ENCODE results near the gene P2RY11. TPM values are rescaled to one million over a fixed set of nuclear protein-coding genes. Genes with fewer than 3 reads are reported as not detected.
A peak's percentile ranks its signal among the peaks of the same experiment; 100 is the strongest.

P2RY11 gene
- total RNA-seq, 1 experiment from 2014 or later, result 43.8 TPM

GRCh38 chr19:10070730-10071446, 40.6 kb upstream of the P2RY11 start:
- no peaks in the 10 kb centered on the region for H3K9me3 ChIP-seq (ENCODE audit: control insufficient read depth in 1 of 2, insufficient read depth in 1 of 2, low read depth in 1 of 2, low read length in 2 of 2)
- no peak overlapping the region for H3K27ac ChIP-seq (ENCODE audit: low read depth, low read length)
- ATAC-seq (no peak), DNase-seq (ENCODE audit: low read depth, low spot score) (no peak)
- H3K79me2 ChIP-seq (ENCODE audit: insufficient read depth, low read length), result no peaks in the 10 kb centered on the region
- H4K20me1 ChIP-seq (ENCODE audit: insufficient read depth), result no peaks in the 10 kb centered on the region
- H2AFZ ChIP-seq (ENCODE audit: low read depth, low read length, poor library complexity, severe bottlenecking), result no peak overlapping the region
- H3K4me1 ChIP-seq (ENCODE audit: control insufficient read depth in 1 of 2, insufficient read depth in 2 of 2, low read length in 2 of 2), result peaks cover 0 to 6% of the 10 kb centered on the region in 2 experiments; a peak in 1 of 4 replicates
- no peak overlapping the region for H3K4me2 ChIP-seq (ENCODE audit: low read length)
- intact Hi-C loops (cut with micrococcal nuclease), result no loop called here
- no TSS peak for BruUV-seq (replicated peaks)
- no peak overlapping the region for H3K4me3 ChIP-seq (replicated peaks in 1 of 2; ENCODE audit: low read depth in 1 of 2, low read length in 2 of 2)
- H3K9ac ChIP-seq (ENCODE audit: low read length), result no peak overlapping the region
- TF ChIP-seq ELF1 (IDR thresholded peaks at IDR 0.05; ENCODE audit: borderline replicate concordance, low read depth), result no peak
- TF ChIP-seq CEBPB (IDR thresholded peaks at IDR 0.05; ENCODE audit: low read depth), result no peak
- no peak for TF ChIP-seq JUND (IDR thresholded peaks at IDR 0.05)
- H3K27me3 ChIP-seq (ENCODE audit: insufficient read depth, low read length), result peaks cover 6% of the 10 kb centered on the region; the same call in 1 of the 2 replicates
- no peaks in the 10 kb centered on the region for H3K36me3 ChIP-seq (ENCODE audit: control insufficient read depth in 1 of 2, insufficient read depth in 2 of 2, low read length in 2 of 2)
- no peaks in the 10 kb centered on the region for H3K9me2 ChIP-seq (ENCODE audit: insufficient read depth)
- ChIA-PET CTCF (no interaction called here), RAD21 (ENCODE audit: low non-redundant PET in 1 of 2, low total read pairs in 2 of 2, uncharacterized antibody in 2 of 2, unreplicated experiment in 2 of 2) (no interaction called here), POLR2A (no interaction called here)

- Histone ChIP-seq H3K9me2 (ENCODE audit: insufficient read depth) (no peaks in the 10 kb centered on the region), H3K4me3 (replicated peaks in 1 of 2; ENCODE audit: low read depth in 1 of 2, low read length in 2 of 2) (no peak overlapping the region), H3K79me2 (ENCODE audit: insufficient read depth, low read length) (no peaks in the 10 kb centered on the region), H3K9ac (ENCODE audit: low read length) (no peak overlapping the region), H4K20me1 (ENCODE audit: insufficient read depth) (no peaks in the 10 kb centered on the region), H3K4me2 (ENCODE audit: low read length) (no peak overlapping the region), H2AFZ (ENCODE audit: low read depth, low read length, poor library complexity, severe bottlenecking) (no peak overlapping the region), H3K4me1 (ENCODE audit: control insufficient read depth in 1 of 2, insufficient read depth in 2 of 2, low read length in 2 of 2) (peaks cover 0 to 1% of the 10 kb centered on the region in 2 experiments; a peak in 2 of 4 replicates), H3K27me3 (ENCODE audit: insufficient read depth, low read length) (peaks cover 3% of the 10 kb centered on the region; the same call in 1 of the 2 replicates), H3K27ac (ENCODE audit: low read depth, low read length) (no peak overlapping the region), H3K9me3 (ENCODE audit: control insufficient read depth in 1 of 2, insufficient read depth in 1 of 2, low read depth in 1 of 2, low read length in 2 of 2) (no peaks in the 10 kb centered on the region), H3K36me3 (ENCODE audit: control insufficient read depth in 1 of 2, insufficient read depth in 2 of 2, low read length in 2 of 2) (no peaks in the 10 kb centered on the region)
- no peak for TF ChIP-seq ELF1 (IDR thresholded peaks at IDR 0.05; ENCODE audit: borderline replicate concordance, low read depth)
- no peak for TF ChIP-seq SIN3A (IDR thresholded peaks at IDR 0.05; ENCODE audit: low read depth)
- no peak for TF ChIP-seq EZH2 (IDR thresholded peaks at IDR 0.05)
- peak; percentile 45 to 61 (median 56); a peak in 5 of 6 replicates for TF ChIP-seq CTCF (IDR thresholded peaks at IDR 0.05 in 2 of 3, conservative IDR thresholded peaks at IDR 0.05 in 1 of 3; ENCODE audit: borderline replicate concordance in 1 of 3, insufficient read depth in 1 of 3, low read depth in 2 of 3, low read length in 2 of 3)
- TF ChIP-seq CBX3 (IDR thresholded peaks at IDR 0.05; ENCODE audit: low read depth), result peak; percentile 72; the same call in 1 of the 2 replicates
- TF ChIP-seq JUND (IDR thresholded peaks at IDR 0.05), result no peak
- peak; percentile 68 for TF ChIP-seq RAD21 (IDR thresholded peaks at IDR 0.05; ENCODE audit: low read depth)
- intact Hi-C loops (cut with micrococcal nuclease), result no loop called here
- no TSS peak for BruUV-seq (replicated peaks)
- ChIA-PET RAD21 (ENCODE audit: low non-redundant PET in 1 of 2, low total read pairs in 2 of 2, uncharacterized antibody in 2 of 2, unreplicated experiment in 2 of 2) (no interaction called here), CTCF (interaction anchor here (1.2 to 1.4 kb wide), 4 partner anchors 17 to 185 kb away, joined by 3 to 6 read pairs (median 4); no protein-coding TSS in a partner anchor), POLR2A (interaction anchor here (0.8 kb wide), 1 partner anchor 9 kb away, joined by 3 read pairs; no protein-coding TSS in a partner anchor)
- DNase-seq (ENCODE audit: low read depth, low spot score) (peak; percentile 40), ATAC-seq (peak; percentile 83)
Observed at GRCh38 chr19:10074153-10074552, 37.3 kb upstream of the P2RY11 start.
